Measurements from ENCODE around the gene GOLT1A. TPM values are rescaled to one million over a fixed set of nuclear protein-coding genes. Genes with fewer than 3 reads are reported as not detected.

The GOLT1A gene
- polyA plus RNA-seq, 3 donors = not detected

GRCh38 chr1:204206121-204206520 lies 7.7 kb downstream of the GOLT1A start:
- Histone ChIP-seq H3K4me3 (replicated peaks in 1 of 3; ENCODE audit: low read depth in 2 of 3, low read length in 3 of 3) (no peak overlapping the region), H3K9me3 (replicated peaks in 1 of 2; ENCODE audit: control insufficient read depth in 1 of 2, insufficient read depth in 1 of 2, low read length in 2 of 2) (no peaks in the 10 kb centered on the region), H3K4me2 (replicated peaks; ENCODE audit: extremely low read depth, low read length, poor library complexity, severe bottlenecking) (no peak overlapping the region), H2AFZ (ENCODE audit: insufficient read depth, low read depth, low read length, poor library complexity, severe bottlenecking) (no peak overlapping the region), H3K79me2 (ENCODE audit: insufficient read depth, low read length) (no peaks in the 10 kb centered on the region), H3K4me1 (ENCODE audit: control insufficient read depth in 1 of 2, insufficient read depth in 2 of 2, low read length in 2 of 2) (no peaks in the 10 kb centered on the region), H3K36me3 (replicated peaks in 1 of 2; ENCODE audit: control insufficient read depth in 1 of 2, insufficient read depth in 2 of 2, low read length in 2 of 2) (no peaks in the 10 kb centered on the region), H4K20me1 (ENCODE audit: insufficient read depth, low read length) (no peaks in the 10 kb centered on the region), H3K9ac (ENCODE audit: insufficient read depth, low read length, poor library complexity, severe bottlenecking) (no peak overlapping the region), H3K27me3 (ENCODE audit: control insufficient read depth in 2 of 2, insufficient read depth in 2 of 2, low read length in 2 of 2) (no peaks in the 10 kb centered on the region), H3K27ac (ENCODE audit: low read depth in 1 of 2, low read length in 2 of 2) (no peak overlapping the region)
- Mint-ChIP-seq H3K27ac (no peak overlapping the region), H3K36me3 (no peaks in the 10 kb centered on the region), H3K27me3 (ENCODE audit: low read depth in 3 of 3) (peaks cover 9 to 24% (median 20%) of the 10 kb centered on the region in 3 donors), H3K9me3 (no peaks in the 10 kb centered on the region), H3K4me3 (peak overlapping the region in 1 of 2 donors; percentile 1), H3K4me1 (no peaks in the 10 kb centered on the region)
- no CpG with 5 or more reads among the region's 2 CpGs for WGBS (ENCODE audit: insufficient coverage)
- TF ChIP-seq CTCF (IDR thresholded peaks at IDR 0.05) = no peak
- intact Hi-C loops (cut with micrococcal nuclease) = loop anchor here in 1 of 2 donors (2.0 kb wide), 1 partner anchor 43 kb away; no protein-coding TSS in a partner anchor
- no peak for DNase-seq

GRCh38 chr1:204205486-204205885 lies 8.3 kb downstream of the GOLT1A start:
- H3K27ac ChIP-seq (ENCODE audit: low read depth in 1 of 2, low read length in 2 of 2) = no peak overlapping the region
- intact Hi-C loops (cut with micrococcal nuclease) = loop anchor here in 1 of 2 donors (2.0 kb wide), 1 partner anchor 43 kb away; no protein-coding TSS in a partner anchor
- TF ChIP-seq CTCF (IDR thresholded peaks at IDR 0.05) = no peak
- no peaks in the 10 kb centered on the region for H3K4me1 ChIP-seq (ENCODE audit: control insufficient read depth in 1 of 2, insufficient read depth in 2 of 2, low read length in 2 of 2)
- no peaks in the 10 kb centered on the region for H3K36me3 ChIP-seq (replicated peaks in 1 of 2; ENCODE audit: control insufficient read depth in 1 of 2, insufficient read depth in 2 of 2, low read length in 2 of 2)
- Mint-ChIP-seq H3K9me3 (no peaks in the 10 kb centered on the region), H3K4me3 (peak overlapping the region in 1 of 2 donors; percentile 6), H3K36me3 (no peaks in the 10 kb centered on the region), H3K27ac (no peak overlapping the region), H3K27me3 (ENCODE audit: low read depth in 3 of 3) (peaks cover 9 to 24% (median 20%) of the 10 kb centered on the region in 3 donors), H3K4me1 (no peaks in the 10 kb centered on the region)
- H3K9ac ChIP-seq (ENCODE audit: insufficient read depth, low read length, poor library complexity, severe bottlenecking) = no peak overlapping the region
- H3K79me2 ChIP-seq (ENCODE audit: insufficient read depth, low read length) = no peaks in the 10 kb centered on the region
- no peak for DNase-seq
- H3K4me2 ChIP-seq (replicated peaks; ENCODE audit: extremely low read depth, low read length, poor library complexity, severe bottlenecking) = no peak overlapping the region
- no peaks in the 10 kb centered on the region for H3K27me3 ChIP-seq (ENCODE audit: control insufficient read depth in 2 of 2, insufficient read depth in 2 of 2, low read length in 2 of 2)
- H3K4me3 ChIP-seq (replicated peaks in 1 of 3; ENCODE audit: low read depth in 2 of 3, low read length in 3 of 3) = no peak overlapping the region
- no peaks in the 10 kb centered on the region for H4K20me1 ChIP-seq (ENCODE audit: insufficient read depth, low read length)
- no peak overlapping the region for H2AFZ ChIP-seq (ENCODE audit: insufficient read depth, low read depth, low read length, poor library complexity, severe bottlenecking)
- no peaks in the 10 kb centered on the region for H3K9me3 ChIP-seq (replicated peaks in 1 of 2; ENCODE audit: control insufficient read depth in 1 of 2, insufficient read depth in 1 of 2, low read length in 2 of 2)
